Left lobe of liver (tissue), 2 donors: ENCODE measurements around the gene CCL3. TPM values are rescaled to one million over a fixed set of nuclear protein-coding genes. Genes with fewer than 3 reads are reported as not detected.
A peak's percentile ranks its signal among the peaks of the same experiment; 100 is the strongest.
"Not testable (repeated sequence)": the region's sequence is repeated elsewhere in the genome, so short reads cannot be mapped to it uniquely, and the experiment has no call there.

Source experiments
- ATAC-seq: fragments of 200-7000 bp; cut with Tn5 transposase; one replicate; pipeline ENCODE4 v1.9.1; 2020; ENCODE audit warnings: mild to moderate bottlenecking, moderate library complexity
- DNase-seq: peaks from one replicate; pipeline ENCODE4 v3.0.0-alpha.2; 2020; ENCODE audit warnings: low spot score
- total RNA-seq: library from RNA; stranded (reverse); gene quantifications from one replicate; pipeline ENCODE4 v1.2.1, GENCODE V29; 2021
- donor health status: DM: no; HTN: no; CAD: no; lungs with moderate emphysema.
- donor health status: DM: no; HTN: yes; CAD: no.

The CCL3 gene
- total RNA-seq, 1 donor from 2014 or later: 2.0 TPM

DNA sequence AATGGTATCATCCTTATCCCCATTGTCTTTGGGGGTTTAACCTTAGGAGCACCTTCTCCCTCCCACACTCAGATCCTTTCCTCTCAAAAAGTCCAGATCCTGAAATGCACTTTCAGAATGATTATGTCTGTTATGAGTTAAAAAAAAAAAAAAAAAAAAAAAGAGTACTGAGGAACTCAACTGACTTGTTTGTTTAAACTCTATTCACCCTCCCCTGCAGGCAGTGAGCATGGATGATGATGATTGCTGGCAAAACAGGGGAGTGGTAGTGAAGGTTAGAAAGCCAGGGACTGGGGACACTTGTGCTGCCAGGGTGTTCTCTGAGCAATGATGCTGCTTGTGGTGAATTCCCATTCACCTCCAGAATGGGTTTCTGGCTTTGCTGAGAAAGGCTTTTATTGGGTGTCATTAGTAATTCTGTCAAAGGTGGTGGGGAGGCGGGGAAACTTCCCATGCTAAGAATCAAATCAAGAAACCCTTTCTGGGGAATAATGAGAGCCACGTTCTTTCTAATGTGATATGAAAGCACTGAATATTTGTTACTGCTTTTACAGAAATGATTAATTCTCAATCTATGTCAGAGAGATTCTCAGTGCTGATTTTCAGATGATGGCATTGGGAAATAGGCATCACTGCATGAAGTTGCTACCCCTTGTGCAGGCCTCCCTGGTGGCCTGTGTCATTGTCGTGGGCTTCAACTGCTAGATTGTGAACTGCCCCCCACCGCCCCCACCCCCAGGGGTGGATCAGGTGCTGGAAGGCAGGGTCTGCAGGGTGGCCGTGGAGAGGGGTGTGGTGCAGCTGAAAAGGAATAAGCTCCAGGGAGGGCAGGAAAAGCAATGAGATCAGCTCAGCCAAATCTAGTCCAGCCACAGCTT lies 27.8 kb upstream of the CCL3 start:
- no peak for DNase-seq
- ATAC-seq: no peak

GRCh38 chr17:36115649-36115977 lies 25.7 kb upstream of the CCL3 start:
- not testable (repeated sequence) for DNase-seq, ATAC-seq

GRCh38 chr17:36114971-36115648 lies 25.2 kb upstream of the CCL3 start:
- DNase-seq, ATAC-seq: not testable (repeated sequence)

- ATAC-seq, DNase-seq: not testable (repeated sequence)
Observed at GRCh38 chr17:36113131-36113530, 23.2 kb upstream of the CCL3 start.

GRCh38 chr17:36112572-36112971 lies 22.6 kb upstream of the CCL3 start:
- DNase-seq: no peak

DNA sequence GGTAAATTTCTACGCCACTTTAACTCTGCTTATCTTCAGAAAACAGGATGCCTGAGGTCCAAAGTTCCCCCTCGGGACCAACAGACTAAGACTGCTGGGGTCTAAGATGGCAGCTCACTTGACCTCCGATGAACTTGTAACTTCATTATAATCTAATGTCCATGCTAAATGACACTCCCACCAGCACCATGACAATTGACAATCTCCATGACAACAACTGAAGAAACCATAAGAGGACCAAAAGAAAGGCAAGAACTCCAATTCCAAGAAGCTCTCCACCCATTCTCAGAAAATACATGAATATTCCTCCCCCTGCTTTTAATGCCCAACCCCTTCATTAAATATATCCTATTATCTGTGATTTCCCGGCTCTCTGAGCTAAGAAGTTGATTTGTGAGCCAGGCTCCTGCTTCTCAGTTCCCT lies 21.1 kb upstream of the CCL3 start:
- no peak for DNase-seq

More at GRCh38 chr17:36112572-36112971, 22.6 kb upstream of the CCL3 start:
- no peak for ATAC-seq

GRCh38 chr17:36108265-36108664 lies 18.3 kb upstream of the CCL3 start:
- not testable (repeated sequence) for ATAC-seq, DNase-seq

More for the DNA sequence above, 21.1 kb upstream of the CCL3 start:
- no peak for ATAC-seq

- DNase-seq (no peak), ATAC-seq (no peak)
Observed at GRCh38 chr17:36107660-36108059, 17.7 kb upstream of the CCL3 start.

GRCh38 chr17:36106493-36106835 lies 16.5 kb upstream of the CCL3 start:
- no peak for ATAC-seq

GRCh38 chr17:36105781-36106492 lies 16.0 kb upstream of the CCL3 start:
- DNase-seq: no peak
- no peak for ATAC-seq

More at GRCh38 chr17:36106493-36106835, 16.5 kb upstream of the CCL3 start:
- no peak for DNase-seq

GRCh38 chr17:36104701-36105181 lies 14.8 kb upstream of the CCL3 start:
- ATAC-seq (no peak), DNase-seq (no peak)

DNA sequence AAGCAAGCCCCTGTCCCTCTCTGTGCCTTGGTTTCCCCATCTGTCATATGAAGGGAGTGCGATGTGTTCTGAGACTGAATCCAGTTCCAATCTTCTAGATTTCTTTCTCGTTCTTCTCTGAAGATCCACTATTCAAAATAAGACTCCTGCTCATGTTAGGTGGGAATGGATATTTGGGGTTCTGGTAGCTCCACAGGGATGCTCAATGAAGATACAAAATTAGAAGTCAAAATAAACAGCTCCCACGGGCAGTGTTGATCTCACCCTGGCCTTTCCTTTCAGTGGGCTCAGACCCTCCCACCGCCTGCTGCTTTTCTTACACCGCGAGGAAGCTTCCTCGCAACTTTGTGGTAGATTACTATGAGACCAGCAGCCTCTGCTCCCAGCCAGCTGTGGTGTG lies 14.3 kb upstream of the CCL3 start:
- not testable (repeated sequence) for DNase-seq, ATAC-seq

- DNase-seq: not testable (repeated sequence)
- ATAC-seq: peak; percentile 58
Observed at GRCh38 chr17:36103401-36103975, 13.5 kb upstream of the CCL3 start, which contains the start of gene CCL4. Gene CCL4, plus strand, starts transcription at chr17:36103827. Its CDS starts 79 bp downstream, at chr17:36103906.

GRCh38 chr17:36099004-36099403 lies 9.1 kb upstream of the CCL3 start:
- not testable (repeated sequence) for DNase-seq, ATAC-seq

- ATAC-seq (no peak), DNase-seq (no peak)
Observed at GRCh38 chr17:36095992-36096391, 6.0 kb upstream of the CCL3 start.

DNA sequence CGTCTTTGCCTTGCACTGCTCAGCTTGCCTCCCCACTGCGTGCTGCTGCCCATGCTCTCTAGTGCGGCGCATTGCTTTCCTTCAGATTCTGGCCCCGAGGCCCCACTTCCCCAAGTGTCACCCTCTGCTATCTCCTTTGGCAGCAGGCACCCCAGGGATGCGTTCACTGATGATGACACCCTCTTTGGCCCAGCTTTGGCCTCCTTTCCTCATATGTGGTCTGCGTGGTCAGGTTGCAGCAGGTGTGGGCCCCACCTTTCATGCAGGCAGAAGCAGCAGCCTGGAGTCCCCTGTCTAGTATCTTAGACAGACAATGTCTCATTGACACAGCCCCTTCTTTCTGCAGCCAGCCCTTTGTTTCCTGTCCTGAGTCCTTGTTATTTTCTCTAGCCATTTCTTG lies 4.8 kb upstream of the CCL3 start:
- DNase-seq: no peak

GRCh38 chr17:36094232-36094631 lies 4.3 kb upstream of the CCL3 start:
- no peak for ATAC-seq
- no peak for DNase-seq

More for the DNA sequence above, 4.8 kb upstream of the CCL3 start:
- no peak for ATAC-seq

DNA sequence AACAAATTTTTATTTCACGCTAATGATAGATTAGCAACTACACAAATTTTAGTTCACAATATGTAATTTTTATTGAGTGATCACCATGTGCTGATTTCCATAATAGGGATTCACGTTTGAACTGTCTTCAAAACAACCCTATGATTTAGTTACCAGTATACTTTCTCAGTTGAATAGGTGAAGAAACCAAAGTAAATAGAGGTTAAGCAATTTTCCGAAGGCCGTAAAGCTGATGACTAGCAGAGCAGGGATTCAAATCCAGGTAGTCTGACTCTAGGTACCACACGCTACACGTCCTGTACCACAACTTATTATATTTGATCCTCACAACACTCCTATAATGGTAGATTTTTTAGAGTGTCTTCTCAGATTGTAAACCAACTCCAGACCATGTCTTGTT lies 2.8 kb upstream of the CCL3 start:
- not testable (repeated sequence) for DNase-seq
- peak; percentile 76 for ATAC-seq

DNA sequence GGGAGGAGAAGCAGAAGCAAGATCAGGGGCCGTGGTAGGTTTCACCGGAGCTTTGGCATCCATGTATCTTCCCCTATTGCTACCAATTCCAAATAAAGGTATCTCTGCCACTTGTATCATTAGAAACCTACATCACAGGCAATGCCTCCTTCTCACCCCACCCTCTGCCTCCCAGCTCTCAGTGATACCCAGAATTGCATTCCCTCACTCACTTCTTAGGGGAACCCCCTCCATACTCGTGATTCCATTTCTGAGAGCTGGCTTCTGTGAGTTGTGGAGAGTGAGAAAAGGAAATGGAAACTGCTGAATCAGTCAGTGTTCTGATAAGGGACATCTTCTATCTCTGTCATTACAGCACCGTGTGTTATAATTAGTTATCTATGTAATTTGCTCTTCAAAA lies 2.3 kb upstream of the CCL3 start:
- no peak for DNase-seq
- ATAC-seq: no peak

DNA sequence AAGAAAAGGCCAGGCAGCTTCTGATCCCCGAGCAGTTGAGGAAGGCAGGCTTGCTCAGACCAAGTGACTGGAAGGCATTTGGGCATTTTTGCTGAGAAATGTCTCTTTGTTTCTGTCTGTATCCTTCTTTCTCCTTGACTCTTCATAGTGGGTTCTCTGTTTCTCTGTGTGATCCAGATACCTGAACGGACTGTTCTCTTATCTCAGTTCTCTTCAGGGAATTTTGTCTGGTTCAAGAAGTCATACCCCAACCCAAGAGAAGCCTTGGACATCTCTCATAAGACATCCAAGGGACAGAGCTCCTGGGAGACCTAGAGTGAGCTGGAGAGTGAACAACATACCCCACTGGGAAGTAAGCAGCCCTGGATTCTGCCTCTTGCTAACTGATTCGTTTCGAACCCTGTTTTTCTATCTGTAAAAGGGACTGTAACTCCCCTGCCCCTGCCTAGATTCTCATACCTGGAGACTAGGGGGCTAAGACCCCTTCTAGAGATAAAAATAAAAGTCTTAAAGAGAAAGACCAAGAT lies 541 bp downstream of the CCL3 start:
- DNase-seq (no peak), ATAC-seq (no peak)
